VCaP (cell line): ENCODE results near the gene ACAP2.

Experiments
- H3K27ac ChIP-seq: fragments of 450-650 bp; 2 replicates; pipeline ENCODE4 v1.5.1; 2017
- CTCF ChIP-seq: fragments of 450-650 bp; conservative IDR thresholded peaks from 2 replicates; pipeline ENCODE4 v1.5.1; 2017; ENCODE audit warnings: mild to moderate bottlenecking, moderate library complexity

The ACAP2 gene

GRCh38 chr3:195462308-195462610 is 19.4 kb upstream of the ACAP2 start:
- H3K27ac ChIP-seq, result no peak overlapping the region

GRCh38 chr3:195461594-195462307 is 18.9 kb upstream of the ACAP2 start:
- no peak for TF ChIP-seq CTCF
- H3K27ac ChIP-seq, result no peak overlapping the region

More at GRCh38 chr3:195462308-195462610, 19.4 kb upstream of the ACAP2 start:
- TF ChIP-seq CTCF, result no peak

GRCh38 chr3:195460091-195460713 is 17.4 kb upstream of the ACAP2 start:
- TF ChIP-seq CTCF, result no peak
- no peak overlapping the region for H3K27ac ChIP-seq

GRCh38 chr3:195458316-195458717 is 15.5 kb upstream of the ACAP2 start:
- no peak overlapping the region for H3K27ac ChIP-seq
- TF ChIP-seq CTCF, result no peak

- no peak overlapping the region for H3K27ac ChIP-seq
- no peak for TF ChIP-seq CTCF
Observed at GRCh38 chr3:195455789-195456188, 13.0 kb upstream of the ACAP2 start.

GRCh38 chr3:195453236-195453635 is 10.4 kb upstream of the ACAP2 start:
- no peak overlapping the region for H3K27ac ChIP-seq
- TF ChIP-seq CTCF, result no peak

- H3K27ac ChIP-seq, result no peak overlapping the region
- no peak for TF ChIP-seq CTCF
Observed at GRCh38 chr3:195451373-195452015, 8.7 kb upstream of the ACAP2 start.
